Measurements from ENCODE around the gene COG2.
A peak's percentile ranks its signal among the peaks of the same experiment; 100 is the strongest.

Gene COG2

GRCh38 chr1:230686747-230687146 lies 44.5 kb downstream of the COG2 start:
- H2AFZ ChIP-seq (ENCODE audit: low read depth, low read length), result no peak overlapping the region
- H4K91ac ChIP-seq (ENCODE audit: low read length), result no peak overlapping the region
- H2BK12ac ChIP-seq (ENCODE audit: low read length in 2 of 2), result no peak overlapping the region
- H3K14ac ChIP-seq (ENCODE audit: low read length in 2 of 2), result no peak overlapping the region
- peaks cover 8% of the 10 kb centered on the region for H3K4me1 ChIP-seq (ENCODE audit: control insufficient read depth, insufficient read depth, low read depth, low read length)
- H3K79me1 ChIP-seq (replicated peaks; ENCODE audit: low read length, poor library complexity, severe bottlenecking), result peaks cover 6% of the 10 kb centered on the region
- no peak overlapping the region for H3K4me2 ChIP-seq (ENCODE audit: low read length, poor library complexity, severe bottlenecking)
- no peak overlapping the region for H3K23ac ChIP-seq (ENCODE audit: low read length in 2 of 2)
- no peak overlapping the region for H3K18ac ChIP-seq (ENCODE audit: low read depth in 1 of 2, low read length in 2 of 2)
- H3K36me3 ChIP-seq (ENCODE audit: control insufficient read depth in 1 of 2, insufficient read depth in 2 of 2, low read depth in 1 of 2, low read length in 2 of 2), result peaks cover 39 to 88% of the 10 kb centered on the region in 2 experiments
- H2BK15ac ChIP-seq (ENCODE audit: low read depth, poor library complexity, severe bottlenecking), result no peak overlapping the region
- no peak overlapping the region for H3K4ac ChIP-seq (ENCODE audit: low read depth in 1 of 2, low read length in 2 of 2)
- WGBS, result 80% methylated on average over 5 of the region's 5 CpGs
- H4K8ac ChIP-seq (ENCODE audit: low read length), result no peak overlapping the region
- H3K27me3 ChIP-seq (ENCODE audit: control insufficient read depth in 1 of 2, insufficient read depth in 1 of 2, low read length in 2 of 2), result no peaks in the 10 kb centered on the region
- H3K27ac ChIP-seq (ENCODE audit: low read length, poor library complexity, severe bottlenecking), result no peak overlapping the region
- H2BK120ac ChIP-seq (ENCODE audit: low read depth, low read length), result no peak overlapping the region
- no peak overlapping the region for H2BK5ac ChIP-seq (ENCODE audit: low read depth, low read length, poor library complexity, severe bottlenecking)
- no peak overlapping the region for H3K9ac ChIP-seq (ENCODE audit: low read length)
- H3K4me3 ChIP-seq (ENCODE audit: insufficient read depth in 1 of 2, low read depth in 1 of 2, low read length in 2 of 2), result no peak overlapping the region
- H2AK5ac ChIP-seq (ENCODE audit: low read length, severe bottlenecking), result no peak overlapping the region
- DNase-seq, result no peak
- no peaks in the 10 kb centered on the region for H3K9me3 ChIP-seq (ENCODE audit: control insufficient read depth, low read length)

GRCh38 chr1:230690101-230690500 lies 47.8 kb downstream of the COG2 start:
- Histone ChIP-seq H3K9me3 (ENCODE audit: control insufficient read depth, low read length) (no peaks in the 10 kb centered on the region), H3K27me3 (ENCODE audit: control insufficient read depth in 1 of 2, insufficient read depth in 1 of 2, low read length in 2 of 2) (no peaks in the 10 kb centered on the region), H3K14ac (ENCODE audit: low read length in 2 of 2) (no peak overlapping the region), H3K79me1 (replicated peaks; ENCODE audit: low read length, poor library complexity, severe bottlenecking) (peaks cover 3% of the 10 kb centered on the region), H3K4me2 (ENCODE audit: low read length, poor library complexity, severe bottlenecking) (no peak overlapping the region), H2BK120ac (ENCODE audit: low read depth, low read length) (no peak overlapping the region), H3K27ac (ENCODE audit: low read length, poor library complexity, severe bottlenecking) (no peak overlapping the region), H3K18ac (ENCODE audit: low read depth in 1 of 2, low read length in 2 of 2) (no peak overlapping the region), H3K4me3 (ENCODE audit: insufficient read depth in 1 of 2, low read depth in 1 of 2, low read length in 2 of 2) (no peak overlapping the region), H2AK5ac (ENCODE audit: low read length, severe bottlenecking) (no peak overlapping the region), H4K8ac (ENCODE audit: low read length) (no peak overlapping the region), H3K23ac (ENCODE audit: low read length in 2 of 2) (peak overlapping the region in 1 of 2 experiments; percentile 48), H2BK15ac (ENCODE audit: low read depth, poor library complexity, severe bottlenecking) (no peak overlapping the region), H3K4ac (ENCODE audit: low read depth in 1 of 2, low read length in 2 of 2) (no peak overlapping the region), H3K9ac (ENCODE audit: low read length) (no peak overlapping the region), H4K91ac (ENCODE audit: low read length) (peak overlapping the region; percentile 48), H2BK12ac (ENCODE audit: low read length in 2 of 2) (no peak overlapping the region), H3K36me3 (ENCODE audit: control insufficient read depth in 1 of 2, insufficient read depth in 2 of 2, low read depth in 1 of 2, low read length in 2 of 2) (peaks cover 46 to 90% of the 10 kb centered on the region in 2 experiments), H3K4me1 (ENCODE audit: control insufficient read depth, insufficient read depth, low read depth, low read length) (peaks cover 3% of the 10 kb centered on the region), H2AFZ (ENCODE audit: low read depth, low read length) (no peak overlapping the region), H2BK5ac (ENCODE audit: low read depth, low read length, poor library complexity, severe bottlenecking) (no peak overlapping the region)
- WGBS, result 98% methylated on average over 7 of the region's 9 CpGs
- DNase-seq, result no peak

GRCh38 chr1:230691615-230692014 lies 49.3 kb downstream of the COG2 start:
- Histone ChIP-seq H3K23ac (ENCODE audit: low read length in 2 of 2) (no peak overlapping the region), H3K14ac (ENCODE audit: low read length in 2 of 2) (no peak overlapping the region), H3K27me3 (ENCODE audit: control insufficient read depth in 1 of 2, insufficient read depth in 1 of 2, low read length in 2 of 2) (no peaks in the 10 kb centered on the region), H2BK5ac (ENCODE audit: low read depth, low read length, poor library complexity, severe bottlenecking) (no peak overlapping the region), H3K9ac (ENCODE audit: low read length) (no peak overlapping the region), H2BK15ac (ENCODE audit: low read depth, poor library complexity, severe bottlenecking) (no peak overlapping the region), H3K27ac (ENCODE audit: low read length, poor library complexity, severe bottlenecking) (no peak overlapping the region), H3K9me3 (ENCODE audit: control insufficient read depth, low read length) (no peaks in the 10 kb centered on the region), H3K18ac (ENCODE audit: low read depth in 1 of 2, low read length in 2 of 2) (no peak overlapping the region), H3K4me2 (ENCODE audit: low read length, poor library complexity, severe bottlenecking) (no peak overlapping the region), H3K4me3 (ENCODE audit: insufficient read depth in 1 of 2, low read depth in 1 of 2, low read length in 2 of 2) (no peak overlapping the region), H4K91ac (ENCODE audit: low read length) (no peak overlapping the region), H3K79me1 (replicated peaks; ENCODE audit: low read length, poor library complexity, severe bottlenecking) (peaks cover 3% of the 10 kb centered on the region), H3K4me1 (ENCODE audit: control insufficient read depth, insufficient read depth, low read depth, low read length) (peaks cover 3% of the 10 kb centered on the region), H2AK5ac (ENCODE audit: low read length, severe bottlenecking) (no peak overlapping the region), H2BK12ac (ENCODE audit: low read length in 2 of 2) (no peak overlapping the region), H2BK120ac (ENCODE audit: low read depth, low read length) (no peak overlapping the region), H4K8ac (ENCODE audit: low read length) (no peak overlapping the region), H3K36me3 (ENCODE audit: control insufficient read depth in 1 of 2, insufficient read depth in 2 of 2, low read depth in 1 of 2, low read length in 2 of 2) (peaks cover 44 to 77% of the 10 kb centered on the region in 2 experiments), H2AFZ (ENCODE audit: low read depth, low read length) (no peak overlapping the region), H3K4ac (ENCODE audit: low read depth in 1 of 2, low read length in 2 of 2) (no peak overlapping the region)
- no peak for DNase-seq
- WGBS, result over 99% methylated on average over 10 of the region's 10 CpGs

- 99% methylated on average over 3 of the region's 6 CpGs for WGBS
- no peak overlapping the region for H2BK15ac ChIP-seq (ENCODE audit: low read depth, poor library complexity, severe bottlenecking)
- H3K27ac ChIP-seq (ENCODE audit: low read length, poor library complexity, severe bottlenecking), result no peak overlapping the region
- no peaks in the 10 kb centered on the region for H3K9me3 ChIP-seq (ENCODE audit: control insufficient read depth, low read length)
- H4K8ac ChIP-seq (ENCODE audit: low read length), result no peak overlapping the region
- H2AK5ac ChIP-seq (ENCODE audit: low read length, severe bottlenecking), result no peak overlapping the region
- no peak overlapping the region for H2BK5ac ChIP-seq (ENCODE audit: low read depth, low read length, poor library complexity, severe bottlenecking)
- no peak overlapping the region for H3K4me3 ChIP-seq (ENCODE audit: insufficient read depth in 1 of 2, low read depth in 1 of 2, low read length in 2 of 2)
- no peak for DNase-seq
- H3K4me1 ChIP-seq (ENCODE audit: control insufficient read depth, insufficient read depth, low read depth, low read length), result peaks cover 3% of the 10 kb centered on the region
- H3K14ac ChIP-seq (ENCODE audit: low read length in 2 of 2), result no peak overlapping the region
- no peak overlapping the region for H3K23ac ChIP-seq (ENCODE audit: low read length in 2 of 2)
- H3K27me3 ChIP-seq (ENCODE audit: control insufficient read depth in 1 of 2, insufficient read depth in 1 of 2, low read length in 2 of 2), result no peaks in the 10 kb centered on the region
- no peak overlapping the region for H3K4ac ChIP-seq (ENCODE audit: low read depth in 1 of 2, low read length in 2 of 2)
- no peak overlapping the region for H2BK120ac ChIP-seq (ENCODE audit: low read depth, low read length)
- H4K91ac ChIP-seq (ENCODE audit: low read length), result no peak overlapping the region
- peaks cover 41 to 61% of the 10 kb centered on the region in 2 experiments for H3K36me3 ChIP-seq (ENCODE audit: control insufficient read depth in 1 of 2, insufficient read depth in 2 of 2, low read depth in 1 of 2, low read length in 2 of 2)
- no peak overlapping the region for H3K18ac ChIP-seq (ENCODE audit: low read depth in 1 of 2, low read length in 2 of 2)
- peaks cover 3% of the 10 kb centered on the region for H3K79me1 ChIP-seq (replicated peaks; ENCODE audit: low read length, poor library complexity, severe bottlenecking)
- no peak overlapping the region for H3K9ac ChIP-seq (ENCODE audit: low read length)
- H2BK12ac ChIP-seq (ENCODE audit: low read length in 2 of 2), result no peak overlapping the region
- H3K4me2 ChIP-seq (ENCODE audit: low read length, poor library complexity, severe bottlenecking), result no peak overlapping the region
- no peak overlapping the region for H2AFZ ChIP-seq (ENCODE audit: low read depth, low read length)
Observed at GRCh38 chr1:230693221-230693620, 50.9 kb downstream of the COG2 start.
